ENCODE measurements around the gene NEDD9.

Gene NEDD9

DNA sequence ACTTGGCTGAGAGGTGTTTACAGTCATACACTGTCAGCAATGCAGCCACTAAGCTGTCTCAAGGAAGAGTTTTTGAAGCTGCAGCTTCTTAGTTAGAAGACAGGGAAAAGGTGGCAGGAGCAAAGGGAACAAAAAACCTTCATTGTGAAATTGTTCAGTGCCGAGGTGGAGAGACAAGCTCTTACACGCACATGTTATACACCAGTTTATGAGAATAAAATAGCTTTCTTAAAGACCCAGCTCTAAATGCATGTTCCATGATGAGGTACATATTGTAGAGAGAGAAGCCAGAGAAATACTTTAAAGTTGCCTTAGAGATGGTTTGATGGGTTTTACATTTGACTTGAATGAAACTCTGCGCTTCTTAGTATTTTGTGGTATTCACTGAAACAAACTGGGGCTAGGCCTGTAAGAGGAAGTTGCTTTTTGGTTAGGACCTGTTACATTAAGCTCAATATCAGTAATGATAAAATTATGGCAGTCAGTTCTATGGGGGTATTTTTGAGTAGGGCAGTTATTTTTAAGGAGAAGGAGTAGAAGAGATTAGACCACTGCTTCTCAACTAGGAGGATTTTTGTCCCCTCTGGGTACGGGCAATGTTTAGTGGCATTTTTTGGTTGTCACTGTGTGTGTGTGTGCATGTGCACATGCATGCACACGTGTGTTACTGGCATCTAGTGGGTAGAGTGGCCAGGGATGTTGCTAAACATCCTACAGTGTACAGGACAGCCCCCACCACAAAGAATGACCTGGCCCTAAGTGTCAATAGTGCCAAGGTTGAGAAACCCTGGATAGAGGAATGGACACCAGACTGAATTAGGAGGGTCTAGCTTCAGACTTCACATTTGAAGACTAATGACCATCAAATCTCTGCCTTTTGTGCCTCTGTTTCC is 9.8 kb downstream of the NEDD9 start:
- H3K9me3 ChIP-seq (ENCODE audit: control insufficient read depth, low read depth, low read length), result no peaks in the 10 kb centered on the region
- H3K36me3 ChIP-seq (ENCODE audit: control insufficient read depth, low read depth, low read length), result no peaks in the 10 kb centered on the region
- H3K27me3 ChIP-seq (ENCODE audit: control insufficient read depth, insufficient read depth, low read length), result no peaks in the 10 kb centered on the region
- no peak overlapping the region for H3K4me3 ChIP-seq (ENCODE audit: low read length)
- H3K27ac ChIP-seq (ENCODE audit: low read length), result no peak overlapping the region
- no peaks in the 10 kb centered on the region for H3K4me1 ChIP-seq (ENCODE audit: control insufficient read depth, low read depth, low read length)
- no peak overlapping the region for H3K9ac ChIP-seq (ENCODE audit: low read length)

DNA sequence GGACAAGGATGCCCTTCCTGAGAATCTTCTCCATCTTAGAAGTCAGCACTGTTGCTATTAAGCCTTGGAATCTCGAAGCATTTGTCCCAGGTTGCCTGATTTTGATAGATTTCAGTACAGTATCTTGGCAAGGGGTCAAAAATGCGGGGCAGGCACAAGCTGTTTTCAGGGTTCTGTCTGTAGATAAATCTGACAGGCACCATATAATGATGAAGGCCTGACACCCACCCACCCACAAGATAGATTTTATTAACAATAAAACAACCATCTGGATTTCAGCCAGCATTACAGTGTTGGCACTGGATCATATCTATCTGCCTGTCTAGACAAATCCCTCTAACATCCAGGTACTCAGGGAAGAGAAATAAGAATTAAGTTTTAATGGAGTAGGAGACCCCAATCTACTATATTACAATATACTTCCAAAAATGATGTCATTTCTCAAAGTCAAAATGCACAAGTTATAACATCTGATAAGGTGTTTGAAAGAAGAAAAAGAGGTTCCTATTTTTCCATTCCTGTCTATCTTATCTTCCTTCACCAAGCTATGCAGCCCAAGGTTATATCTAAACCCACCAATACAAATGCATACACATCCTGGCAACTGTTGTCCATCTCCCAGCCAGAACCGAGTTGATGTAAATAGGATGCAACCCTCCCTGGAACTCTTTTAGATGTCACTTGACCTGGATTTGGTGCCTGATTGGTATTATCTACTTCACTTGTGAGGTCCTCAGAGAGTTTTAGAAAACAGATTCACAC is 10.7 kb downstream of the NEDD9 start:
- Histone ChIP-seq H3K27ac (ENCODE audit: low read length) (no peak overlapping the region), H3K36me3 (ENCODE audit: control insufficient read depth, low read depth, low read length) (no peaks in the 10 kb centered on the region), H3K4me1 (ENCODE audit: control insufficient read depth, low read depth, low read length) (no peaks in the 10 kb centered on the region), H3K9me3 (ENCODE audit: control insufficient read depth, low read depth, low read length) (no peaks in the 10 kb centered on the region), H3K27me3 (ENCODE audit: control insufficient read depth, insufficient read depth, low read length) (no peaks in the 10 kb centered on the region), H3K4me3 (ENCODE audit: low read length) (no peak overlapping the region), H3K9ac (ENCODE audit: low read length) (no peak overlapping the region)

DNA sequence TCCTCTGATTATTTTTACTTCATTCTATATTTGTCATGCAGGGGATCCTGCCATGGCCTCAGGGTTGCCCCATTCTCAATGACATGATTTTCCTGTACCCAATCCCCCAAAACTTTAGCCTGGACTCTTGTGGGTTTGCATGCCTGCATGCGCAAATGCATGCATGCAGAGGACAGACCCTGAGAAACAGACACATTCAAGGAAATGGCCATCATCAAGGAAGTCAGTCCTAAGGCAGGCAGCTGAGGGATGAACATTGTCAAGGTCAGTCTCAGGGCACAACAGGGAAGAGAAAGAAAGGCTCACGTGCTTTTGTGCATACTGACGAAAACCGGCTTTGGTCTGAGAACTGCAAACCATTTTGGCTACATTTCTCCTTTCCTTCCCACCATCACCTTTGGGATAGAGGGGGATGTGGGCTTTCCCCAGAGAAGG is 13.1 kb downstream of the NEDD9 start:
- no peak overlapping the region for H3K27ac ChIP-seq (ENCODE audit: low read length)
- H3K4me3 ChIP-seq (ENCODE audit: low read length), result no peak overlapping the region
- peaks cover 3% of the 10 kb centered on the region for H3K4me1 ChIP-seq (ENCODE audit: control insufficient read depth, low read depth, low read length)
- H3K36me3 ChIP-seq (ENCODE audit: control insufficient read depth, low read depth, low read length), result no peaks in the 10 kb centered on the region
- H3K9ac ChIP-seq (ENCODE audit: low read length), result no peak overlapping the region
- no peaks in the 10 kb centered on the region for H3K27me3 ChIP-seq (ENCODE audit: control insufficient read depth, insufficient read depth, low read length)
- H3K9me3 ChIP-seq (ENCODE audit: control insufficient read depth, low read depth, low read length), result no peaks in the 10 kb centered on the region

DNA sequence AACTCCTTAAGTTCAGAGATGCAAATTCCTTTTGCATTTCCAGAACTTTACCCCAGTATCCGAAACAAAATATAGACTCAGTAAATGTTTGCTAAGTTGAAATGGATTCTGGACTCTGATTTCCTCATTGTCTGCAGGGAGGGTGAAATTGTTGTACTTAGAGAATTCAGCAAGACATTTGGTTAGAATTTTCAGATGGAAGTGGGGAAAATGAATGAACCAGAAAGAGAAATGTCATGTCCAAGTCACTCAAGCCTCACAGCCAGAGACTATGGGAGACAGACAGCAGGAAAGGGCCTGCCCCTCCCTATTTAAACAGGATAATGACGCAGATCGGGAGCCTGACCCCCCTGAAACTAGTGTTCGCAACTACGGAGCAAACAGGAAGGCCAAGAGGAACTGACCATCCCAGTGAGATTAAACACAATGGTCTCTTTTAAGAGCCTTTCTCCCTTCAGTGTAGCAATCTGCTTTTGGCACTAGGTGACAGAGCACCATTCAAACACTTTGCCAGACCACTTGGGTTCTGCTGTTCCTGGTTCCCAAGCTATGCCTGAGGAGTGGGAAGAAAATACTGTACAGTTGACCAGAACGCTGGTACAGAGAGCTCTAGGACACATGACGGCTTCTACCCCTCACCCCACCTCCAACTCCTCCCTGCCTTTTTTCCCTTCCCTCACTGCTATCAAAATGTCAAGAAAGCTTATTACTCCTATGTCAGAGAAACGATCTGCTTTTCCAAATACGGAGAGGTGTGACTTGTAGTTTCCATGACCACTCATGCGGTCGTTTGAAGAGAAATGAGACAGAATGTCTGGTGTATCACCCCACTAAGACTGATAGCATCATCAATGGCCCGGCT is 13.7 kb downstream of the NEDD9 start:
- no peak overlapping the region for H3K27ac ChIP-seq (ENCODE audit: low read length)
- peaks cover 3% of the 10 kb centered on the region for H3K4me1 ChIP-seq (ENCODE audit: control insufficient read depth, low read depth, low read length)
- H3K27me3 ChIP-seq (ENCODE audit: control insufficient read depth, insufficient read depth, low read length), result no peaks in the 10 kb centered on the region
- H3K9ac ChIP-seq (ENCODE audit: low read length), result no peak overlapping the region
- H3K4me3 ChIP-seq (ENCODE audit: low read length), result no peak overlapping the region
- H3K36me3 ChIP-seq (ENCODE audit: control insufficient read depth, low read depth, low read length), result no peaks in the 10 kb centered on the region
- no peaks in the 10 kb centered on the region for H3K9me3 ChIP-seq (ENCODE audit: control insufficient read depth, low read depth, low read length)

DNA sequence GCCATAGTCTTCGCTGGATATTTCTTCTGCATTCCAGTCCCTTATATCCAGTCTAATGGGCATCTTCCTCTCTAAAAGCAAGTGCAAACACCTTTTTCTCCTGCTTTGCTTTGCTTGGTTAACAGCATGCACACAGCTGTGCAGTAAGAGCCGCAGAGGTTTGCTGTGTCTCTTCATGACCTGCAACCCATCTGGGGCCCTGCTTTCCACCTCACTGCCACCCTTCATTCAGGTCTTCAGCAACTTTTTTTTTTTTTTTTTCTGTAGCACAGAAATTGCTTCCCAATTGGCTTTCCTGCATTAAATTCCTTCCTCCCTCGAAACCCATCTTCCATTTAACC is 14.4 kb downstream of the NEDD9 start:
- no peak overlapping the region for H3K9ac ChIP-seq (ENCODE audit: low read length)

DNA sequence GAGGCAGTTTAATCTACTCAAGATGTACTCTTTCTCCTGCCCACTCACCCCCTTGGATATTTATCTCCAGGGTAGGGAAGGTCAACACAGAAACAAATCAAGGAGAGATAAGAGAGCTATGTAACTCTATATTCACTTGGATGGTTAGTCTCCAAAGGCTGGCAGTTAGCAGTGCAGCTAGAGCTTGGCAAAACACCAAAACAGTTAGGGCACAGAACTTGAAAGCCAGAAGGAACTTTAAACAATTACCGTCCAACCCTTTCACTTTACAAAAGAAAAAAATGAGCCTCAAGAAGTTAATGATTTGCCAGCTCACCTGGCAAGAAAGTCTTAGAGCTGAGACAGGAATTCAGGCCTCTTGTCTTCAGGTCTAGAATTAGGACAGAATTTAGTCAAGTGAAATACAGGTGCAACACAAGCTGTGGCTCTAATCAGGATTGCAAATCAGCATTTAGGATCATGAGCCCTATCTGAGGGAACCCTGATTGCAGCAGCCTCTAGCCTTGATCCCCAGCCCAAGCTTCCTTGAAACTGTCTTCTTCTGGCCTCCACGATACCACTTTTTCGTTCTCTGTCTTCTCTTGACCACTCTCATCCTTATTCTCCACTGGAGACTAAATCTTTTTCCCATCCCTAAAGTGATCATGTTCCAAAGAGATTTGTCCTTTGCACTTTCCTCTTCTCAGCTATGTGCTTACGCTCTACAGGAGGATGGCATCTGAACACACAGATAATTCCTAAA is 14.9 kb downstream of the NEDD9 start:
- Histone ChIP-seq H3K9ac (ENCODE audit: low read length) (no peak overlapping the region), H3K9me3 (ENCODE audit: control insufficient read depth, low read depth, low read length) (no peaks in the 10 kb centered on the region), H3K36me3 (ENCODE audit: control insufficient read depth, low read depth, low read length) (no peaks in the 10 kb centered on the region), H3K27me3 (ENCODE audit: control insufficient read depth, insufficient read depth, low read length) (no peaks in the 10 kb centered on the region), H3K27ac (ENCODE audit: low read length) (no peak overlapping the region), H3K4me3 (ENCODE audit: low read length) (no peak overlapping the region), H3K4me1 (ENCODE audit: control insufficient read depth, low read depth, low read length) (peaks cover 3% of the 10 kb centered on the region)

More for the DNA sequence above, 14.4 kb downstream of the NEDD9 start:
- Histone ChIP-seq H3K4me1 (ENCODE audit: control insufficient read depth, low read depth, low read length) (peaks cover 3% of the 10 kb centered on the region), H3K9me3 (ENCODE audit: control insufficient read depth, low read depth, low read length) (no peaks in the 10 kb centered on the region), H3K27ac (ENCODE audit: low read length) (no peak overlapping the region), H3K4me3 (ENCODE audit: low read length) (no peak overlapping the region), H3K36me3 (ENCODE audit: control insufficient read depth, low read depth, low read length) (no peaks in the 10 kb centered on the region), H3K27me3 (ENCODE audit: control insufficient read depth, insufficient read depth, low read length) (no peaks in the 10 kb centered on the region)

DNA sequence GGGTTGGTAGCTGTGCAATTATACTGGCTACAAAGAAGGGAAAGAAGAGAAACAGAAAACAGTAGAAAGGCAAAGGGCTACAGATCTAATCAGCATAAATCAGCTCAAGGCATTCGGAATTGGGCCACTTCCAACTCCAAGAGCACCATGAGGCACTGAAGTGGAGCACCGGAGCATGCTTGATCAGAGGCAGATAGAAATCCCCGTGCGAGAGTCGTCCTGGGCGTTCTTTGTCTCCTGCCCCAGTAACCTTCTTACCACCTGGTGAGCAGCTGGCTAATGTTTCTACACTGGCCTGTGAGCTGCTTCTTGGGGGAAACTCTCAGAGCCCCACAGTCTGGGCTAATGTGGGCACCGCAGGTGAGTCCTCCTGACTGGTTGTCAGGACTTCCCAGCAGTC is 16.7 kb downstream of the NEDD9 start:
- H3K27me3 ChIP-seq (ENCODE audit: control insufficient read depth, insufficient read depth, low read length), result no peaks in the 10 kb centered on the region
- no peaks in the 10 kb centered on the region for H3K36me3 ChIP-seq (ENCODE audit: control insufficient read depth, low read depth, low read length)
- peaks cover 6% of the 10 kb centered on the region for H3K4me1 ChIP-seq (ENCODE audit: control insufficient read depth, low read depth, low read length)
- H3K4me3 ChIP-seq (ENCODE audit: low read length), result no peak overlapping the region
- H3K9ac ChIP-seq (ENCODE audit: low read length), result no peak overlapping the region
- H3K27ac ChIP-seq (ENCODE audit: low read length), result no peak overlapping the region
- no peaks in the 10 kb centered on the region for H3K9me3 ChIP-seq (ENCODE audit: control insufficient read depth, low read depth, low read length)

DNA sequence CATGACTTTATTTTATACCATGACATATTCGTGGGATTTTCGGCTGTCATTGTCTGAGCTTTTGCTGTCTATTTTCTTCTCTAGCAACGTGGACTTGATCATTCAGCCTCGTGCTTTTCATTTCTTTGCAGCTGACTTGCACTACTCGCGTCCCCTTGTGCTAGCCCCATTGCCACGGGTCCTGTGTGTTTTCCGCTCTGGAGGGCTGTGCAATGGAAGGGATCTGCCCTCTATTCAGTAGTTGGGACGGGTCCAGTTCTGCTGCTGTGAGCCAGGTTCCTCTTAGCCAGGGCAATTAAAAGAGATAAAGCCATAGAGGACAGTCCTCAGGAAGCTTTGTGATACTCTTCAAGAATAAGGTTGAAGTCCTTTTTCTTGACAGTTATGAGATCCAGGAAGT is 17.6 kb downstream of the NEDD9 start:
- peaks cover 15% of the 10 kb centered on the region for H3K4me1 ChIP-seq (ENCODE audit: control insufficient read depth, low read depth, low read length)
- no peak overlapping the region for H3K27ac ChIP-seq (ENCODE audit: low read length)
- H3K4me3 ChIP-seq (ENCODE audit: low read length), result no peak overlapping the region
- no peaks in the 10 kb centered on the region for H3K36me3 ChIP-seq (ENCODE audit: control insufficient read depth, low read depth, low read length)
- no peaks in the 10 kb centered on the region for H3K9me3 ChIP-seq (ENCODE audit: control insufficient read depth, low read depth, low read length)
- no peak overlapping the region for H3K9ac ChIP-seq (ENCODE audit: low read length)
- H3K27me3 ChIP-seq (ENCODE audit: control insufficient read depth, insufficient read depth, low read length), result no peaks in the 10 kb centered on the region

DNA sequence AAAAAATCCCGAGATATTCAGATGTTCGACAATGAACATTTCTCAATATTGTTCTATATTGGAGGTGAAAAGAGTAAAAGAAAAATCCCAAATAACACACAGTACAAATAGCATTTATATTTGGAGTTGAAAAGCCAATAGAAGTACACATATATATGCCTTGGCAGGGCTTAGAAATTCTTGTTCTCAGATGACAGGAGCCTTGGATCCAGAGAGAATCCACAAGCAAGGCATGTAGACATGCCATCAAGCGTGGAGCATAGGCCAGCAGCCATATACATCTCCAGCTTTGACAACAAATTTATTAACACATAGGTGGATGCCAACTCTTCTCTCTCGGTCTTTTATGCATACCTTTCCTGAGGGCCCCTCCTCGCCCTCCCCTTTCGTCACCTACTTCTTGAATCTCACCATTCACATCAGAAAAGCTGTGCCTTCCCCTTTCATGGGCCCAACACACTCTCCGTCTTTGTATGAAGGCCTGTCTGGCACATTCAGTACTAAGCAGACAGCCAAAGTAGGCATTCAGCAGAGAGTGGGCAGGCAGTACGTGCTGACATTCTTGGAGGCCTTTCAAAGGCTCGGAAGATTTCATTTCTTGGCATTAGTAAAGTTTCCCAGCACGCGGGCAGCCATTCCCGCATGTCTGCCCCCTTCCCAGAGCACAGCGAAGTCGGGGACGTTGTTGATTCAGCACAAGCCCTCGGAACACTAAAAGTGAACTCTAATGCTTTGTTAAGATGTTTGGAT is 18.2 kb downstream of the NEDD9 start:
- H3K27ac ChIP-seq (ENCODE audit: low read length), result no peak overlapping the region
- no peaks in the 10 kb centered on the region for H3K36me3 ChIP-seq (ENCODE audit: control insufficient read depth, low read depth, low read length)
- H3K9ac ChIP-seq (ENCODE audit: low read length), result no peak overlapping the region
- peaks cover 21% of the 10 kb centered on the region for H3K4me1 ChIP-seq (ENCODE audit: control insufficient read depth, low read depth, low read length)
- no peaks in the 10 kb centered on the region for H3K27me3 ChIP-seq (ENCODE audit: control insufficient read depth, insufficient read depth, low read length)
- H3K4me3 ChIP-seq (ENCODE audit: low read length), result no peak overlapping the region
- H3K9me3 ChIP-seq (ENCODE audit: control insufficient read depth, low read depth, low read length), result no peaks in the 10 kb centered on the region

DNA sequence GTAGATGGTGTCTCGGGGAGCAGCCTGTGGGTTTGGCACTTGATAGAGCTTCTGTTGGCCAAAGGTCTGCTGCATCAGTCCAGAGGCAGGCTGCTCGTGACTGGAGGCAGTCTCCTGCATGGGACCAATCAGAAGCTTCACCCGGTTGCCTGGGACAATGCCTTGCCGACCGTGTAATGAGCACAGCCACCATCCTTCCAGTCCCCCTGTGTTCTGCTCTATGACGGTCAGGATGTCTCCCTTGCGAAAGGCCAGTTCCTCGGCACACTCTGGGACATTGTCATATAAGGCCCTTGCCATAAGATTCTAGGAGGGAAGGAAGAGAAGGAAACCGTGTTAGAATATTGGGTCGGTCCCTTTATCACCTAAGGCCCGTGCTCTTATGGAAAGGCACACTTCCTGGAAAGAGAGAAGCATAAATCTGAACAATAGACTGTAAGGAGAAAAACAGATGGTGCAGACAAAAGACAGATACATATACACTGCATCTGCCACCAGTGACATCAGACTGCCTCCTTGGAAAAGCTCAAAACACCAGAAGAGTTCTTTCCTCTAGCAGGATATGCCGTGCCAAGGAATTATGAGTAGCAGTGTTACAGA is 18.9 kb downstream of the NEDD9 start:
- H3K9ac ChIP-seq (ENCODE audit: low read length), result no peak overlapping the region
- H3K4me3 ChIP-seq (ENCODE audit: low read length), result no peak overlapping the region
- H3K27ac ChIP-seq (ENCODE audit: low read length), result no peak overlapping the region
- H3K36me3 ChIP-seq (ENCODE audit: control insufficient read depth, low read depth, low read length), result no peaks in the 10 kb centered on the region
- peaks cover 22% of the 10 kb centered on the region for H3K4me1 ChIP-seq (ENCODE audit: control insufficient read depth, low read depth, low read length)
- H3K9me3 ChIP-seq (ENCODE audit: control insufficient read depth, low read depth, low read length), result no peaks in the 10 kb centered on the region
- H3K27me3 ChIP-seq (ENCODE audit: control insufficient read depth, insufficient read depth, low read length), result no peaks in the 10 kb centered on the region

Data from iPS-18a (cell line).